HepG2 (cell line): ENCODE data around the gene WFDC5. TPM values are rescaled to one million over a fixed set of nuclear protein-coding genes. Genes with fewer than 3 reads are reported as not detected.

Source experiments
- CEBPG ChIP-seq: IDR thresholded peaks from 2 replicates; pipeline ENCODE4 v1.6.1; 2016
- CENPT ChIP-seq: sonication (generic); formaldehyde crosslinking; IDR thresholded peaks from 2 replicates; pipeline ENCODE4 v1.8.0; 2022; ENCODE audit warnings: low read depth, mild to moderate bottlenecking, moderate library complexity, missing genetic modification reagents
- POLR2G ChIP-seq: fragments of 200-400 bp; formaldehyde crosslinking; IDR thresholded peaks from 2 replicates; pipeline ENCODE4 v1.6.1; 2018; ENCODE audit warnings: mild to moderate bottlenecking, low read depth, low read length, moderate library complexity
- TBX3 ChIP-seq: fragments of 450-650 bp; IDR thresholded peaks from 2 replicates; pipeline ENCODE4 v1.6.1; 2017; ENCODE audit warnings: antibody characterized with exemption, mild to moderate bottlenecking, inconsistent platforms, borderline replicate concordance
- ZFYVE20 ChIP-seq: sonication (generic); formaldehyde crosslinking; IDR thresholded peaks from 2 replicates; pipeline ENCODE4 v1.8.0; 2023; ENCODE audit warnings: low read depth, mild to moderate bottlenecking, moderate library complexity, missing genetic modification reagents, borderline replicate concordance
- ZKSCAN1 ChIP-seq: fragments of 150-350 bp; IDR thresholded peaks from 2 replicates; pipeline ENCODE4 v1.6.1; 2014; ENCODE audit warnings: low read length
- ZNF468 ChIP-seq: sonication (generic); formaldehyde crosslinking; IDR thresholded peaks from 2 replicates; pipeline ENCODE4 v1.8.0; 2022; ENCODE audit warnings: mild to moderate bottlenecking, moderate library complexity, missing genetic modification reagents
- ZNF510 ChIP-seq: sonication (generic); formaldehyde crosslinking; IDR thresholded peaks from 2 replicates; pipeline ENCODE4 v1.4.0; 2020; ENCODE audit warnings: low read depth, mild to moderate bottlenecking, missing genetic modification reagents
- ZNF550 ChIP-seq: sonication (generic); formaldehyde crosslinking; IDR thresholded peaks from 2 replicates; pipeline ENCODE4 v1.4.0; 2020; ENCODE audit warnings: mild to moderate bottlenecking, missing genetic modification reagents, borderline replicate concordance
- ZNF558 ChIP-seq: sonication (generic); formaldehyde crosslinking; IDR thresholded peaks from 2 replicates; pipeline ENCODE4 v1.9.0; 2022; ENCODE audit warnings: mild to moderate bottlenecking, missing genetic modification reagents, borderline replicate concordance
- ZNF768 ChIP-seq: sonication (generic); formaldehyde crosslinking; IDR thresholded peaks from 2 replicates; pipeline ENCODE4 v1.4.0; 2020; ENCODE audit warnings: missing genetic modification reagents
- polyA plus RNA-seq, 8 experiments: library from polyadenylated mRNA; depleted of rRNA in 3 of 8; stranded (reverse) in 7 of 8; unstranded in 1 of 8; fragments of >200 nt; fragmentation: Illumina TruSeq in 4 of 8; extraction: Trizol in 4 of 8; gene quantifications; 2 replicates each; pipeline versions ENCODE4 v1.2.1 to v1.2.3, GENCODE V29; 2011 to 2016; ENCODE audit warnings: low read depth in 4 of 8, missing spikeins in 1 of 8, mixed read lengths in 1 of 8; ENCODE audit not compliant: insufficient read depth in 1 of 8
- total RNA-seq, 5 experiments: library from RNA; depleted of rRNA; stranded (reverse); fragments of >200 nt; fragmentation: Illumina TruSeq; extraction: Trizol; gene quantifications; 2 replicates each; pipeline ENCODE4 v1.2.3, GENCODE V29; 2016; ENCODE audit warnings: low read depth in 1 of 5
- TF ChIP-seq, protein P1 (sequence below): sonication (generic); formaldehyde crosslinking; IDR thresholded peaks from 2 replicates; pipeline ENCODE4 v1.8.0; 2022; ENCODE audit warnings: missing genetic modification reagents, mild to moderate bottlenecking, moderate library complexity, borderline replicate concordance
- TF ChIP-seq, protein P2 (sequence below): sonication (generic); formaldehyde crosslinking; IDR thresholded peaks from 2 replicates; pipeline ENCODE4 v1.8.1; 2023; ENCODE audit warnings: mild to moderate bottlenecking, inconsistent platforms, moderate library complexity, missing genetic modification reagents, borderline replicate concordance
- TF ChIP-seq, protein P3 (sequence below): sonication (generic); formaldehyde crosslinking; IDR thresholded peaks from 2 replicates; pipeline ENCODE4 v1.4.0; 2020; ENCODE audit warnings: mild to moderate bottlenecking, missing genetic modification reagents, borderline replicate concordance
- TF ChIP-seq, protein P4 (sequence below): sonication (generic); formaldehyde crosslinking; IDR thresholded peaks from 2 replicates; pipeline ENCODE4 v1.8.1; 2023; ENCODE audit warnings: mild to moderate bottlenecking, missing genetic modification reagents, borderline replicate concordance
- TF ChIP-seq, protein P5 (sequence below): sonication (generic); formaldehyde crosslinking; conservative IDR thresholded peaks from 2 replicates; pipeline ENCODE4 v1.4.0; 2020; ENCODE audit warnings: missing genetic modification reagents
- TF ChIP-seq, protein P6 (sequence below): sonication (generic); formaldehyde crosslinking; conservative IDR thresholded peaks from 2 replicates; pipeline ENCODE4 v1.4.0; 2020; ENCODE audit warnings: missing genetic modification reagents

Gene WFDC5
- total and polyA plus RNA-seq, 2 of the 13 experiments (the other 11 are each of a cell fraction or from before 2014, with no cell fraction given): not detected

DNA sequence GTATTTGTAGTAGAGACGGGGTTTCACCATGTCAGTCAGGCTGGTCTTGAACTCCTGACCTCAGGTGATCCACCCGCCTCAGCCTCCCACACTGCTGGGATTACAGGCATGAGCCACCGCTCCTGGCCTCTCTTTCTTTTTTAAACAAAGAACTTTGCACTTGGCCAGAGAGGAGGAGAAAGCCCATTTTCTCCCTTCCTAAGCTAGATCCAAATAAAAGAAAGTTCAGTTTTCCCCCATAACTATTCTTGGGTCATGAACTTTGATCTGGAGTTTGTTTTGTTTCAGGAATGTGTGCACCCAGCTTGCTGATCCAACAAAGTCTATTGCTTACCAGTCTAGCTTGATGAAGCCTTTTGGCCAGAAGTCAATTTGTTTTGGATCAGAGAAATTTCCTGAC lies 37.4 kb downstream of the WFDC5 start (continued):
- TF ChIP-seq, protein P1, sequence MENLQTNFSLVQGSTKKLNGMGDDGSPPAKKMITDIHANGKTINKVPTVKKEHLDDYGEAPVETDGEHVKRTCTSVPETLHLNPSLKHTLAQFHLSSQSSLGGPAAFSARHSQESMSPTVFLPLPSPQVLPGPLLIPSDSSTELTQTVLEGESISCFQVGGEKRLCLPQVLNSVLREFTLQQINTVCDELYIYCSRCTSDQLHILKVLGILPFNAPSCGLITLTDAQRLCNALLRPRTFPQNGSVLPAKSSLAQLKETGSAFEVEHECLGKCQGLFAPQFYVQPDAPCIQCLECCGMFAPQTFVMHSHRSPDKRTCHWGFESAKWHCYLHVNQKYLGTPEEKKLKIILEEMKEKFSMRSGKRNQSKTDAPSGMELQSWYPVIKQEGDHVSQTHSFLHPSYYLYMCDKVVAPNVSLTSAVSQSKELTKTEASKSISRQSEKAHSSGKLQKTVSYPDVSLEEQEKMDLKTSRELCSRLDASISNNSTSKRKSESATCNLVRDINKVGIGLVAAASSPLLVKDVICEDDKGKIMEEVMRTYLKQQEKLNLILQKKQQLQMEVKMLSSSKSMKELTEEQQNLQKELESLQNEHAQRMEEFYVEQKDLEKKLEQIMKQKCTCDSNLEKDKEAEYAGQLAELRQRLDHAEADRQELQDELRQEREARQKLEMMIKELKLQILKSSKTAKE (CRISPR knock-in tag): 0 out of 2 replicates have a peak, but pooled peaks have one; percentile 42
- TF ChIP-seq ZNF510 (CRISPR knock-in tag) (0 out of 2 replicates have a peak, but pooled peaks have one; percentile 49), ZNF468 (no peak), POLR2G (no peak), TBX3 (no peak), ZNF768 (CRISPR knock-in tag) (no peak), ZFYVE20 (CRISPR knock-in tag) (no peak), CEBPG (CRISPR knock-in tag) (no peak), CENPT (CRISPR knock-in tag) (no peak), ZNF558 (no peak), ZKSCAN1 (no peak), ZNF550 (CRISPR knock-in tag) (no peak)
- TF ChIP-seq, protein P2, sequence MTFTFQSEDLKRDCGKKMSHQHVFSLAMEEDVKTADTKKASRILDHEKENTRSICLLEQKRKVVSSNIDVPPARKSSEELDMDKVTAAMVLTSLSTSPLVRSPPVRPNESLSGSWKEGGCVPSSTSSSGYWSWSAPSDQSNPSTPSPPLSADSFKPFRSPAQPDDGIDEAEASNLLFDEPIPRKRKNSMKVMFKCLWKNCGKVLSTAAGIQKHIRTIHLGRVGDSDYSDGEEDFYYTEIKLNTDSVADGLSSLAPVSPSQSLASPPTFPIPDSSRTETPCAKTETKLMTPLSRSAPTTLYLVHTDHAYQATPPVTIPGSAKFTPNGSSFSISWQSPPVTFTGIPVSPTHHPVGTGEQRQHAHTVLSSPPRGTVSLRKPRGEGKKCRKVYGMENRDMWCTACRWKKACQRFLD (CRISPR knock-in tag): no peak
- TF ChIP-seq, protein P3, sequence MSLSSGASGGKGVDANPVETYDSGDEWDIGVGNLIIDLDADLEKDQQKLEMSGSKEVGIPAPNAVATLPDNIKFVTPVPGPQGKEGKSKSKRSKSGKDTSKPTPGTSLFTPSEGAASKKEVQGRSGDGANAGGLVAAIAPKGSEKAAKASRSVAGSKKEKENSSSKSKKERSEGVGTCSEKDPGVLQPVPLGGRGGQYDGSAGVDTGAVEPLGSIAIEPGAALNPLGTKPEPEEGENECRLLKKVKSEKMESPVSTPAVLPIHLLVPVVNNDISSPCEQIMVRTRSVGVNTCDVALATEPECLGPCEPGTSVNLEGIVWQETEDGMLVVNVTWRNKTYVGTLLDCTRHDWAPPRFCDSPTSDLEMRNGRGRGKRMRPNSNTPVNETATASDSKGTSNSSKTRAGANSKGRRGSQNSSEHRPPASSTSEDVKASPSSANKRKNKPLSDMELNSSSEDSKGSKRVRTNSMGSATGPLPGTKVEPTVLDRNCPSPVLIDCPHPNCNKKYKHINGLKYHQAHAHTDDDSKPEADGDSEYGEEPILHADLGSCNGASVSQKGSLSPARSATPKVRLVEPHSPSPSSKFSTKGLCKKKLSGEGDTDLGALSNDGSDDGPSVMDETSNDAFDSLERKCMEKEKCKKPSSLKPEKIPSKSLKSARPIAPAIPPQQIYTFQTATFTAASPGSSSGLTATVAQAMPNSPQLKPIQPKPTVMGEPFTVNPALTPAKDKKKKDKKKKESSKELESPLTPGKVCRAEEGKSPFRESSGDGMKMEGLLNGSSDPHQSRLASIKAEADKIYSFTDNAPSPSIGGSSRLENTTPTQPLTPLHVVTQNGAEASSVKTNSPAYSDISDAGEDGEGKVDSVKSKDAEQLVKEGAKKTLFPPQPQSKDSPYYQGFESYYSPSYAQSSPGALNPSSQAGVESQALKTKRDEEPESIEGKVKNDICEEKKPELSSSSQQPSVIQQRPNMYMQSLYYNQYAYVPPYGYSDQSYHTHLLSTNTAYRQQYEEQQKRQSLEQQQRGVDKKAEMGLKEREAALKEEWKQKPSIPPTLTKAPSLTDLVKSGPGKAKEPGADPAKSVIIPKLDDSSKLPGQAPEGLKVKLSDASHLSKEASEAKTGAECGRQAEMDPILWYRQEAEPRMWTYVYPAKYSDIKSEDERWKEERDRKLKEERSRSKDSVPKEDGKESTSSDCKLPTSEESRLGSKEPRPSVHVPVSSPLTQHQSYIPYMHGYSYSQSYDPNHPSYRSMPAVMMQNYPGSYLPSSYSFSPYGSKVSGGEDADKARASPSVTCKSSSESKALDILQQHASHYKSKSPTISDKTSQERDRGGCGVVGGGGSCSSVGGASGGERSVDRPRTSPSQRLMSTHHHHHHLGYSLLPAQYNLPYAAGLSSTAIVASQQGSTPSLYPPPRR (CRISPR knock-in tag): peak; percentile 65; the same call in 1 of the 2 replicates
- TF ChIP-seq, protein P4, sequence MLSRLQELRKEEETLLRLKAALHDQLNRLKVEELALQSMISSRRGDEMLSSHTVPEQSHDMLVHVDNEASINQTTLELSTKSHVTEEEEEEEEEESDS (CRISPR knock-in tag): no peak
- TF ChIP-seq, protein P5, sequence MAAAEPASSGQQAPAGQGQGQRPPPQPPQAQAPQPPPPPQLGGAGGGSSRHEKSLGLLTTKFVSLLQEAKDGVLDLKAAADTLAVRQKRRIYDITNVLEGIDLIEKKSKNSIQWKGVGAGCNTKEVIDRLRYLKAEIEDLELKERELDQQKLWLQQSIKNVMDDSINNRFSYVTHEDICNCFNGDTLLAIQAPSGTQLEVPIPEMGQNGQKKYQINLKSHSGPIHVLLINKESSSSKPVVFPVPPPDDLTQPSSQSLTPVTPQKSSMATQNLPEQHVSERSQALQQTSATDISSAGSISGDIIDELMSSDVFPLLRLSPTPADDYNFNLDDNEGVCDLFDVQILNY: no peak
- TF ChIP-seq, protein P6, sequence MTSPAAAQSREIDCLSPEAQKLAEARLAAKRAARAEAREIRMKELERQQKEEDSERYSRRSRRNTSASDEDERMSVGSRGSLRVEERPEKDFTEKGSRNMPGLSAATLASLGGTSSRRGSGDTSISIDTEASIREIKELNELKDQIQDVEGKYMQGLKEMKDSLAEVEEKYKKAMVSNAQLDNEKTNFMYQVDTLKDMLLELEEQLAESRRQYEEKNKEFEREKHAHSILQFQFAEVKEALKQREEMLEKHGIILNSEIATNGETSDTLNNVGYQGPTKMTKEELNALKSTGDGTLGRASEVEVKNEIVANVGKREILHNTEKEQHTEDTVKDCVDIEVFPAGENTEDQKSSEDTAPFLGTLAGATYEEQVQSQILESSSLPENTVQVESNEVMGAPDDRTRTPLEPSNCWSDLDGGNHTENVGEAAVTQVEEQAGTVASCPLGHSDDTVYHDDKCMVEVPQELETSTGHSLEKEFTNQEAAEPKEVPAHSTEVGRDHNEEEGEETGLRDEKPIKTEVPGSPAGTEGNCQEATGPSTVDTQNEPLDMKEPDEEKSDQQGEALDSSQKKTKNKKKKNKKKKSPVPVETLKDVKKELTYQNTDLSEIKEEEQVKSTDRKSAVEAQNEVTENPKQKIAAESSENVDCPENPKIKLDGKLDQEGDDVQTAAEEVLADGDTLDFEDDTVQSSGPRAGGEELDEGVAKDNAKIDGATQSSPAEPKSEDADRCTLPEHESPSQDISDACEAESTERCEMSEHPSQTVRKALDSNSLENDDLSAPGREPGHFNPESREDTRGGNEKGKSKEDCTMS (CRISPR knock-in tag): no peak
